GM21381 (cell line): ENCODE measurements around the gene TBX1.

ENCODE experiments used
- ATAC-seq: cut with Tn5 transposase; IDR thresholded peaks from one replicate; pipeline ENCODE4 v1.9.1; 2021; ENCODE audit warnings: mild to moderate bottlenecking, moderate library complexity; ENCODE audit not compliant: unreplicated experiment

Gene TBX1

DNA sequence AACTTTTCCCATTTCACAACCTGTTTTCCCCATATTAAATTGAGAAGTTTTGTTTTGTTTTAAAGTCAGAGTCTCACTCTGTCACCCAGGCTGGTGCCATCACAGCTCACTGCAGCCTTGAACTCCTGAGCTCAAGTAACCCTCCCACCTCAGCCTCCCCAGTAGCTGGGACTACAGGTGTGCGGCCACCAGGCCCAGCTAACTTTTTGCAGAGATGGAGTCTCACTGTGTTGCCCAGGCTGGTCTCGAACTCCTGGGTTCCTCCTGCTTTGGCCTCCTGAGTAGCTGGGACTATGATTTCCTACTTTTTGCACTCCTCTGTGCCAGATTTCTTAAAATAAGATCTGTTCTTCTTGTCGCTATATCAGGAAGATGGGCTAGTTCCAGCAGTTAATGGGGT is 49.2 kb downstream of the TBX1 start:
- no peak for ATAC-seq

DNA sequence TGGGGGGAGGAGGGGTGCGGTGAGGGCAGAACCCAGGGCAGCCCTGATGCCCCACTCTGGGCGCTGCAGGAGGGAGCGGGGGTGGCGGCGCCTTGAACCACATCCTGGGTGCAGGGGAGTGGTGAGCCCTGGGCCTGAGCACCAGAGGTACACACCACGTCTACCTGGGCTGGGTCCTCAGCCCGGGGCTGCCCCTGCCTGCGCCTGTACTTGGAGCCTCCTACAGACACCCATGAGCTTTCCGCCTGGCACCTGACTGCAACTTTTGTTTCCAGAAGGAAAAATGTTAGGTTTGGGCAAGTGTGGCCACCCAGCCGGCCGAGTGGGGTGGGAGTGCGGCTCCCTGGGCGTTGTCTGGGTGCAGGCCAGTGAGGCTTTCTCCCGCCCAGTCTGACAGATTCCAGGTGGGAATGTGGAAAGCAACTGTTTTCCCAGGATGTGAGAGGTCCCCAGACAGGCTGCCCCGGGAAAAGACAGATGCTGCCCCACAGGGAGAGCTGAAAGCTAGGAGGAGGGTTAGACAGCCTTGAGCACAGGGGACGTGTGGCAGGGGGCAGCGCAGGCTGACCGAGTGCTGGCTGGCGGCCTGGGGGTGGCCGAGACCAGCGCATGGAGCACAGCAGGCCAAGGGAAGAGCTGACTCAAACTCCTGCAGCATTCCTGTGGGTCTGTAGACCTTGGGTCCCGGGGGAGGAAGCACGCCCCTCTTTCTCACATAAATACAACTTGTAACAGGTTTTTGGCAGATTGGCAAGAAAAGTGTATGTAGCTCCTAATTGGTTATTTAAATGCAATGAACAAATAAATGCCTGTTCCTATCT is 50.0 kb downstream of the TBX1 start:
- no peak for ATAC-seq

DNA sequence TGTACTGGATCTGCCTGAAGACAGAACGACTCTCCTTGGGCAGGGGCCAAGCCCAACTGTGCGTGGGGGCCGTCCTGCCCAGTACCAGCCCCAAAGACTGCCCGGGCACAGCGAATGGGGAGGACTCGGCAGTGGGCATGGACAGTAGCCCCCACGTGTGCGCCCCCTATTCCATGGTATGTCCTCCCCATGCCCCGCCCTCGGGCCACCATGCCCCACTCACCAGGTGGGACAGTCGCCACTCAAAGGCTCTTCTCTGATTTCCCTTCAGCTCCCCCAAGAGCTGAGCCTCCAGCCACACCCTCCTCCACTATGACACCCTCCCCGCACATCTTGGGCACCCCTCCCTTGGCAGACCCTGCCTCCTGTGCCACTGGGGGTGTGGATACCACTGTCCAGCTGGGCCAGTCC is 50.6 kb downstream of the TBX1 start:
- no peak for ATAC-seq

DNA sequence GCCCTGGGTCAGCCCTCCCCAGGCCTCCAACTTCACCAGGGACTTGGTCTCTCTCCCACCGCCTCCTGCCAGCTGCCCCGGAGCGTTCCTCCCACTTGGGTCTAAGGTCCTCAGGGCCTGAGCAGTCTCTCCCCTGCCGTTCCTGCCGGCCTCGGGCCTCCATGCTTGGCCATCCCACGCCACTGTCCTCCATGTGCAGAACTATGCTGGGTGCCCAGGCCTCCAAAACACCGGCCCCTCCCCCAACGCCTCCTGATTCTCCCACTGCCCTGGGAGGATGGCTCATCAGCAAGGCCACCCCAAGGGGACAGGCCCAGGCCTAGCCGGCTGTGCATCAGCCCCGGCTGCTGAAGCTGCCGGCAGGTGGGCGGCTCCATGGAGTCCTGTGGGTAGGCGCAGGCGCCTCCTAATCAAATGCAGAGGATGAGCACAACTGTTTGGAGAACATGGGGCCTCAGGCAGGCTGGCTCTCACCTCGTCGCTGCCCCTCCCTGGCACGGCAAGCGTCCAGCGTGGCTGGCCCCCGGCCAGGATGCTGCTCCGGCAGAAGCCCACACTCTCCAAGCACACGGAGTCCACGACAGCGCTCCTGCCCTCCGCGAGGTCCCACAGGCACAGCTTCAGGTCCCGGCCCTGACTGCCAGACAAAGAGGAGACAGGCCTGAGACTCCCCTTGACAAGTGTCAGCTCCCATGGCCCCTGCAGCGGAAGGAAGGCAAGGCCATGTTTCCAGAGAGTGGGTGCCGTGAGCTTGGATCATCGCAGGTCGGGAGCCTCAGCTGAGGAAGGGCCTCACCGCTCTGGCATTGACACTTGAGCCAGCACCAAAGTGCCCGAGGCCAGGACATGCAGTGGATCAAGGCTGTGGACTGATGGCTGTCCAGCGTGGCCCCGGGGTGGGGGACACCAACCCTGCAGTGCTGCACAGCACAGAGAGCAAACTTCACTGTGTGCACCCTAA is 51.5 kb downstream of the TBX1 start:
- ATAC-seq: no peak

DNA sequence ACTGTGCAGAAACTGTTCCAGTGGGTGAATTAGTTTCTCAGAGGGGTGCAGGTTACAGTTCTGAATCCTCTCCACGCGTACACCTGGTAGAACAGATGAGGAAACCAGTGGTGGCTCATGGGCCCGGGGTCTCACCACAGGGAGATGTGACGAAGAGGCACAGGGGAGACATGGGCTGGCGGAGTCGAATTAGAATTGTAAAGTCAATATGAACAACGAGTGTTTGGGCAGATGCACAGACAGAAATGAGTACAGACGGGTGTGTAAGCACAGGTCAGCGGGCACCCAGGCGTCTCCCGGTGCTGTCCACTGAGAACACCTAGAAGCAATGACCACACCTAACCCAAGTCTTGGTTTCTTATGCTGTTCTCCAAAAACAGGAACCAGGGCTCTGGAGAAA is 52.3 kb downstream of the TBX1 start:
- no peak for ATAC-seq

DNA sequence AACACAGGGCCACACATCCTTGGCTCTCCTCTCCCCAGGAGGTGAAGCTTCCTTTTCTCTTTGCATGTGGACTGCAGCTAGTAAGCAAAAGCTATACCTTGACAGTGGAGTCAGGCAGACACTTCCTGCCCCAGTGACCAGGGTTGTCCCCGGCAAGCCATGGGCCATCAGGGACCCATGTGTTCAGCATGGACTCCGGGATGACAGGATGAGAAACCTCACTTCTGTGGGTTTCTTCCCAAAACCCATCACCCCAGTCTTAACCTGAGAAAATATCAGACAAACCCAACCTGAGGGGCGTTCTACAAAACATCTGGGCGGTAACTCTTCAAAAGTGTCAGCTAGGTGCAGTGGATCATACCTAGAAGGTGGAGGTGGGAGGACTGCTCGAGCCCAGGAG is 53.9 kb downstream of the TBX1 start:
- ATAC-seq: no peak

DNA sequence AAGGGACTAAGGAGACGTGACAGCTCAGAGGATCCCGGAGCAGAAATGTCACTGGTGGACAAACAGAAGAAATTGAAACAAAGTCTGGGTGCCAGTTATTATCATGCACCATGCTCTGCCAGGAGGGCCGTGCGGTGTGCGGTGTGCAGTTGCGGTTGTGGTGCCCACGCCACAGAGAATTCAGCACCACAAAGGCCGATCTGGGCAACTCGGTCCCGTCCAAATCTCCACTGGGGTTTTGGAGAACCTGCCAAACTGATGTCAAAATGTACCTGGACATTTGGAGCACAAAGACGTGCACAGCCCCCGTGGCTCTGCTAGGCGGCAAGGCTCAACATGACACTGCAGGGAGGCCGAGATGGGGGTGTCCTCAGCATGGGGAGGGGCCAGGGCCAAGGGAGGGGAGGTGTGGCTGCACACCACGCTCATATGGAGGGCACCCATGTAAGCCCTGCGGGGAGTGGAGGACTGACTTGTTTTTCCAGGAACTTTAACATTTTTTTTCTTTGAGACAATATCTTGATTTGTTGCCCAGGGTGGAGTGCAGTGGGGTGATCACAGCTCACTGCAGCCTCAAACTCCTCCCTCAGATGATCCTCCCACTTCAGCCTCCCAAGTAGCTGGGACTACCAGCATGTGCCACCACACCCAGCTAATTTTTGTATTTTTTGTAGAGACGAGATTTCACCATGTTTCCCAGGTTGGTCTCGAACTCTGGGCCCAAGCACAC is 54.7 kb downstream of the TBX1 start:
- ATAC-seq: no peak

DNA sequence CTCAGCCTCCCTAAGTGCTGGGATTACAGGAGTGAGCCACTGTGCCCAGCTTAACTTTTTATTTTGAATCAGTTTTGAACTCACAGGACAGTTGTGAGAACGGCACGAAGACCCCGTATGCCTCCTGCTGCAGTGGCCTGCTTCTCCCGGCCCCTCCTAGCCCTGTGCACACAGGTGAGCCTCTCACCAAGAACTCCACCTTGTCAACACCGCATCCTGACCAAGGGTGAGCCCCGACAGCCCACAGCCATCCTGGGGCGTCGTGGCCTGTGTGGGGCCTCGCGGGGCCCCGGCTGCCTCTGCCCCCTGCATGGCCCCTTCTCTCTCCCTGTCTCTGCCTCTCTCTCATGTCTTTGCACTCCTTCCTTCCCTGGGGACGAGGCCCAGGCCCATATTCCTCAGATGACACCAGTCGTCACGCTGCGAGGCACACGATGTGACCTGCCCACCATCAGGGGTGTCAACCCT is 55.3 kb downstream of the TBX1 start:
- ATAC-seq: no peak

DNA sequence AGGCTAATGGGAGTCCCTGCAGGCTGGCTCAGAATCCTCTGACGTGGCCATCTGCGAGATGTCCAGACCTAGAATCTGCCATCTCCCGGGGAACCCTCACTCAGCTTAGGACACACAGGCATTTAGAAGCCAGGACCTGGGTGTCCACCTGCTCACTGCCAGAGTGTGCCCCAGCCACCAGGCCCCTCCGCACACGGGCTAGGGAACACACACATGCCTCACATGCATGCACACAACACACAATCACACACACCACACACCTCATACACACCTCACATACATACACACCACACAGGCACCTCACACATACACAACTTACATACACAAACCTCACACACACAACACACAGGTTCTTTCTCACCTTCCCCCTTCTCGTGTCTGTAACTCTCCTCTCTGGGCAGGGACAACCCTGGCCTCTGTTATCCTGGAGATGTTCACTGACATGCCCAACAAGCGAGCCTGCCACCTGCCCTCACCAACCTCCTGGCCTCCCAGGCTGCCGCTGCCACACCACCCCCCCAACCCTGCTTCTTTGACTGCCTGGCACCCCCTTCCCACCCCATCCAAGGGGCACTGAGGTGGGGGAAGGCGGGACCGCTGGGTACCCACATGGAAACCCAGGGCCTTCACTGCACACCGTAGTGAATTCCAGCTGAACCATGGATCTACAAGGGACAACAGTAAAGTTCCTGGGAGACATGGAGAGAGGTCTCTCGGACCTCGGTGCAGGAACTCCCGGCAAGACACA is 56.0 kb downstream of the TBX1 start:
- no peak for ATAC-seq
